CD14-positive monocyte (primary cell): Measurements from ENCODE around the gene CSNK1G2. TPM values are rescaled to one million over a fixed set of nuclear protein-coding genes. Genes with fewer than 3 reads are reported as not detected.
A peak's percentile ranks its signal among the peaks of the same experiment; 100 is the strongest.

Source experiments
- DNase-seq, 3 donors: peaks; one replicate each; pipeline ENCODE4 v3.0.0-alpha.2; 2011 to 2022
- H2AFZ ChIP-seq: 2 replicates; pipeline ENCODE4 v1.6.0; 2012; ENCODE audit warnings: mild to moderate bottlenecking, low read depth, low read length, inconsistent platforms; ENCODE audit not compliant: insufficient read depth, poor library complexity, severe bottlenecking
- H3K27ac ChIP-seq, 2 donors: 1 replicate in 1 of 2; 2 replicates in 1 of 2; pipeline ENCODE4 v1.5.1; 2012 to 2013; ENCODE audit warnings: low read length in 2 of 2, control low read depth in 1 of 2, inconsistent platforms in 1 of 2, low read depth in 1 of 2, mild to moderate bottlenecking in 1 of 2
- H3K27me3 ChIP-seq, 2 donors: one replicate each; pipeline versions ENCODE4 v1.6.0 to v1.6.1; 2011 to 2013; ENCODE audit warnings: low read length in 2 of 2; ENCODE audit not compliant: control insufficient read depth in 2 of 2, insufficient read depth in 2 of 2
- H3K36me3 ChIP-seq, 2 donors: replicated peaks in 1 of 2; 1 replicate in 1 of 2; 2 replicates in 1 of 2; pipeline versions ENCODE4 v1.5.1 to v1.6.1; 2012 to 2013; ENCODE audit warnings: low read length in 2 of 2, control low read depth in 1 of 2, inconsistent platforms in 1 of 2, mild to moderate bottlenecking in 1 of 2; ENCODE audit not compliant: insufficient read depth in 2 of 2, control insufficient read depth in 1 of 2
- H3K4me1 ChIP-seq, 2 donors: 1 replicate in 1 of 2; 2 replicates in 1 of 2; pipeline versions ENCODE4 v1.5.1 to v1.6.1; 2012 to 2013; ENCODE audit warnings: low read length in 2 of 2, control low read depth in 1 of 2, inconsistent platforms in 1 of 2, mild to moderate bottlenecking in 1 of 2, moderate library complexity in 1 of 2; ENCODE audit not compliant: insufficient read depth in 2 of 2, control insufficient read depth in 1 of 2
- H3K4me2 ChIP-seq: replicated peaks from 2 replicates; pipeline ENCODE3; 2012; ENCODE audit warnings: low read length, moderate library complexity, mild to moderate bottlenecking; ENCODE audit not compliant: poor library complexity, severe bottlenecking; ENCODE audit errors: extremely low read depth
- H3K4me3 ChIP-seq, 3 experiments: fragments of 200-600 bp in 1 of 3; sonication (generic) in 1 of 3; replicated peaks in 1 of 3; 1 replicate in 2 of 3; 2 replicates in 1 of 3; pipeline ENCODE4 v1.5.1; 2011 to 2013; ENCODE audit warnings: low read length in 3 of 3, mild to moderate bottlenecking in 3 of 3, control low read depth in 2 of 3, low read depth in 2 of 3, inconsistent platforms in 1 of 3, moderate library complexity in 1 of 3
- H3K79me2 ChIP-seq: 2 replicates; pipeline ENCODE4 v1.6.0; 2012; ENCODE audit warnings: mild to moderate bottlenecking, control low read depth, inconsistent platforms, low read length, moderate library complexity; ENCODE audit not compliant: insufficient read depth
- H3K9ac ChIP-seq: 2 replicates; pipeline ENCODE4 v1.6.0; 2017; ENCODE audit warnings: low read length, mild to moderate bottlenecking; ENCODE audit not compliant: insufficient read depth, poor library complexity, severe bottlenecking
- H3K9me3 ChIP-seq, 2 donors: replicated peaks in 1 of 2; 1 replicate in 1 of 2; 2 replicates in 1 of 2; pipeline versions ENCODE4 v1.5.1 to v1.6.1; 2012 to 2013; ENCODE audit warnings: low read length in 2 of 2, control low read depth in 1 of 2; ENCODE audit not compliant: control insufficient read depth in 1 of 2, insufficient read depth in 1 of 2
- H4K20me1 ChIP-seq: 2 replicates; pipeline ENCODE4 v1.6.0; 2012; ENCODE audit warnings: mild to moderate bottlenecking, low read length, control low read depth, moderate library complexity; ENCODE audit not compliant: insufficient read depth
- H3K27ac Mint-ChIP-seq, 7 donors: one replicate each; pipeline ENCODE4 v1.8.0; 2020; ENCODE audit warnings: mild to moderate bottlenecking in 7 of 7, mixed read lengths in 7 of 7, moderate library complexity in 6 of 7, inconsistent platforms in 2 of 7
- H3K27me3 Mint-ChIP-seq, 3 donors: one replicate each; pipeline ENCODE4 v1.8.0; 2021 to 2022; ENCODE audit warnings: low read depth in 3 of 3, mild to moderate bottlenecking in 3 of 3, mixed read lengths in 3 of 3, moderate library complexity in 3 of 3, inconsistent platforms in 1 of 3
- H3K36me3 Mint-ChIP-seq, 2 donors: one replicate each; pipeline ENCODE4 v1.8.0; 2020; ENCODE audit warnings: mixed read lengths in 2 of 2, inconsistent platforms in 1 of 2, mild to moderate bottlenecking in 1 of 2
- H3K4me1 Mint-ChIP-seq: one replicate; pipeline ENCODE4 v1.8.0; 2020; ENCODE audit warnings: mild to moderate bottlenecking, mixed read lengths
- H3K4me3 Mint-ChIP-seq, 2 donors: one replicate each; pipeline ENCODE4 v1.8.0; 2020; ENCODE audit warnings: mild to moderate bottlenecking in 2 of 2, mixed read lengths in 2 of 2, moderate library complexity in 1 of 2
- H3K9me3 Mint-ChIP-seq, 7 donors: one replicate each; pipeline ENCODE4 v1.8.0; 2020 to 2022; ENCODE audit warnings: mixed read lengths in 7 of 7, mild to moderate bottlenecking in 6 of 7, moderate library complexity in 6 of 7, inconsistent platforms in 2 of 7
- CTCF ChIP-seq: fragments of 200-600 bp; IDR thresholded peaks from one replicate; pipeline ENCODE4 v1.8.0; 2022; ENCODE audit warnings: antibody characterized with exemption, mild to moderate bottlenecking
- WGBS: methylation state at CpG from one replicate; pipeline ENCODE4 v1.1.5; 2013; ENCODE audit warnings: missing lambda C conversion rate; ENCODE audit not compliant: insufficient coverage; 5-methylcytosine and 5-hydroxymethylcytosine counted together
- intact Hi-C, 2 donors: fragments of 100-400 bp; cut with micrococcal nuclease; formaldehyde crosslinking; loops; one replicate each; pipeline versions ENCODE4 v1.15.0 to v1.15.1; 2023
- polyA plus RNA-seq, 3 donors: library from polyadenylated mRNA; depleted of rRNA in 1 of 3; unstranded in 2 of 3; stranded (reverse) in 1 of 3; fragments of 300-500 nt in 2 of 3; fragments of >200 nt in 1 of 3; fragmentation: Illumina TruSeq in 2 of 3; gene quantifications; 1 replicate in 2 of 3; 2 replicates in 1 of 3; pipeline ENCODE4 v1.2.3, GENCODE V29; 2012 to 2021

The CSNK1G2 gene
- polyA plus RNA-seq, 3 donors, result 10.8 to 215 (median 20.3) TPM

DNA sequence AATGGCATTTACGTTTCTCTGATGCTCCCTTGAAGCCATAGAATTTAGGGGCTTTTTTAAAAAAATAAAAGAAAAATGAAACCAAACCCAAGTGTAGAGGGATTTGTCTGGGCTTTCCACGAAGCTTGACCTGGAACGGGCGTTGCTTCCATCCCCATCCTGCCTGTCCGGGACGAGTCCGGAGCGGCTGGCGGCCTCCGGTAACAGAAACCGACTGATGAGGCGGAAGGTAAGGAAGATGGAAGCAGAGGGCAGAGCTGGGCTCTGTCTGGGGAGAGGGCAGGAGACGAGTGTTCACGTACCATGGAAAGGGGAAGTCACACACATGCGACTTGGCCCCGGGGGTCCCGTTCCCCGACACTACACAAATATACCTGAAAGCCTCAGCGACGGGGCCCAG, 40.3 kb downstream of the CSNK1G2 start:
- Mint-ChIP-seq H3K4me1 (no peaks in the 10 kb centered on the region), H3K27ac (peak overlapping the region in 2 of 7 donors; percentile 75 to 86), H3K36me3 (peaks cover 32 to 74% of the 10 kb centered on the region in 2 donors), H3K4me3 (no peak overlapping the region), H3K9me3 (no peaks in the 10 kb centered on the region), H3K27me3 (no peaks in the 10 kb centered on the region)
- DNase-seq, result no peak
- intact Hi-C loops, result no loop called here
- no peak overlapping the region for H3K9ac ChIP-seq
- 91% methylated on average over 17 of the region's 20 CpGs for WGBS
- H4K20me1 ChIP-seq, result peaks cover 79% of the 10 kb centered on the region
- H3K4me3 ChIP-seq, result no peak overlapping the region
- H3K4me2 ChIP-seq, result no peak overlapping the region
- H3K27me3 ChIP-seq, result no peaks in the 10 kb centered on the region
- H3K79me2 ChIP-seq, result peaks cover 13% of the 10 kb centered on the region
- H3K4me1 ChIP-seq, result no peaks in the 10 kb centered on the region
- no peaks in the 10 kb centered on the region for H3K9me3 ChIP-seq
- H3K36me3 ChIP-seq, result peaks cover 56 to 89% of the 10 kb centered on the region in 2 donors
- no peak for TF ChIP-seq CTCF
- H2AFZ ChIP-seq, result no peak overlapping the region
- H3K27ac ChIP-seq, result no peak overlapping the region

DNA sequence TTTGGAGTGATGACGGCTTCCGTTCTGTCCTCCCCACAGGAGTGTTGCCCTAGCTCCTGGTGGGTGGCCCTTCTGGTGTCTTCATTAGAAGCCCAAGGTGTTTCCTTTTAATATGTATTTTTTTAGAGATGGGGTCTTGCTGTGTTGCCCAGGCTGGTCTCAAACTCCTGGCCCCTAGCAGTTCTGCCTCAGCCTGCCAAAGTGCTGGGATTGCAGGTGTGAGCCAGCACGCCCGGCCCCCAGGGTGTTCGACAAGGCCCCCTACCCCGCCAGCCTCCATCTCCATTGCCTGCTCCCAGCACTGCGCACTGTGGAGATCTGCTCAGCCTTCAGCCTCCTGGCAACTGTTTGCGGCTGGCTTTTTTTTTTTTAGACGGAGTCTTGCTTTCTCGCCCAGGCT, 43.4 kb downstream of the CSNK1G2 start:
- Histone ChIP-seq H3K4me1 (no peaks in the 10 kb centered on the region), H3K36me3 (peaks cover 69 to 89% of the 10 kb centered on the region in 2 donors), H3K9ac (no peak overlapping the region), H2AFZ (no peak overlapping the region), H3K27ac (no peak overlapping the region), H3K4me3 (no peak overlapping the region), H3K27me3 (no peaks in the 10 kb centered on the region), H3K79me2 (no peaks in the 10 kb centered on the region), H4K20me1 (peaks cover 77% of the 10 kb centered on the region), H3K4me2 (no peak overlapping the region), H3K9me3 (no peaks in the 10 kb centered on the region)
- Mint-ChIP-seq H3K4me3 (no peak overlapping the region), H3K4me1 (no peaks in the 10 kb centered on the region), H3K9me3 (no peaks in the 10 kb centered on the region), H3K27me3 (no peaks in the 10 kb centered on the region), H3K36me3 (peaks cover 37 to 84% of the 10 kb centered on the region in 2 donors), H3K27ac (no peak overlapping the region)
- 100% methylated on average over 4 of the region's 10 CpGs for WGBS
- intact Hi-C loops, result no loop called here
- no peak for DNase-seq
- TF ChIP-seq CTCF, result no peak
